Renal pelvis (tissue), 4 donors: Measurements from ENCODE around the gene SPIN1. TPM values are rescaled to one million over a fixed set of nuclear protein-coding genes. Genes with fewer than 3 reads are reported as not detected.

Experiments
- DNase-seq: peaks from one replicate; pipeline ENCODE4 v3.0.0-alpha.2; 2013
- polyA plus RNA-seq, 3 donors: library from polyadenylated mRNA; unstranded; fragments of 120-200 nt; gene quantifications; one replicate each; pipeline ENCODE4 v1.2.1, GENCODE V29; 2013; ENCODE audit not compliant: insufficient read length in 3 of 3

The SPIN1 gene
- polyA plus RNA-seq, 3 donors, result 150 to 169 (median 166) TPM

DNA sequence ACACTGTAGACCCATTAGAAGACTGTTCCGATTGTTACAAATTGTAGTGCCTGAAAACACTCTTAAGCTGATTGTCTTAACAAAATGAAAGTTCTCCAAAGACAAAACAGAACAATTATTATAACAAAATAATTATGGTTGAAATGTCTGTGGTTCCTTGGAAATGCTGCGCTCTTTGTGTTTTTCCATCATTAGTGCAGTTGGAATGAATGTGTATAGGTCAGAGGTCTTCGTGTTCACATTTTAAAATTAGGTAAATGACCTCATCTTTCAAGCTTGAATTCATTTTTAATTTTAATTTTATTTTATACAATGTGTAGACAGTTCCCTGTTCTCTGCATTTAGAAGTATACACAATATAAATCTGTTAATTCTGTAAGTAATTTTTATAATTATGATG is 90.0 kb downstream of the SPIN1 start:
- DNase-seq, result no peak

DNA sequence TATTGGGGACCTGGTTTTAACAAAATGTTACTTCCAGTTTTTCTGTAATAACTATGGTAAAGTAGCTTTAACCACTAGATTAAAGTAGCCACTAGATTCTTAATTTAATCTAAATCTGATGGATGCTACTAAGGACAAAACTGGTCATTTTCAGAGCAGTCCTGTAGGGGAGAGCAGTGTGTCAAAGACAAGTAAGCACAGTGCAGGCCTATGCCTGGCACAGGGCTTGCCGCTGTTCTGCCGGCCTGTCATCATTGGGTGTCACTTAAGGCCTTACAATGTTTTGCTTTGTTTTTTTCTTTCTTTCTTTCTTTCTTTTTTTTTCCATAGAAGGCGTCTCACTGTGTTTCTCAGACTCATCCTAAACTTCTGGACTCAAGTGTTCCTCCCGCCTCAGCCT is 93.7 kb downstream of the SPIN1 start:
- no peak for DNase-seq

DNA sequence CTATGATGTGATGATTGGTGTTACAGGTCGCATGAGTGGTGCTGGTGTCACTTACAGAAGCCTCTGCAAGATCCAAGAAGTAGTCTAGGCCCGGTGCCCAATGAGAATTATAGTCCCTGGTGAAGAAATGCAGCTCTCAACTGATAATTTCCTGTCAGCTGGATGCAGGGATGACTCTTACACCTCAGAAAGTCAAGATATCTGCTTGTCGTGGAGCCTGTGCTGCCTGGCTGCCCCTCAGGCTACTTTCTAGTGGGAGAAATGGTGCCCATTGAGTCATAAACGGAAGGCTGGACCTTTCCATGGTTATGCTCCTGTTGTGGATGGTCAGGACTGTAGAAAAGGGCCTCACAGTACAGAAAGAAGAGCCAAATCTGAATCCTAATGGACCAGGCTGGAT is 99.9 kb downstream of the SPIN1 start:
- DNase-seq, result no peak

DNA sequence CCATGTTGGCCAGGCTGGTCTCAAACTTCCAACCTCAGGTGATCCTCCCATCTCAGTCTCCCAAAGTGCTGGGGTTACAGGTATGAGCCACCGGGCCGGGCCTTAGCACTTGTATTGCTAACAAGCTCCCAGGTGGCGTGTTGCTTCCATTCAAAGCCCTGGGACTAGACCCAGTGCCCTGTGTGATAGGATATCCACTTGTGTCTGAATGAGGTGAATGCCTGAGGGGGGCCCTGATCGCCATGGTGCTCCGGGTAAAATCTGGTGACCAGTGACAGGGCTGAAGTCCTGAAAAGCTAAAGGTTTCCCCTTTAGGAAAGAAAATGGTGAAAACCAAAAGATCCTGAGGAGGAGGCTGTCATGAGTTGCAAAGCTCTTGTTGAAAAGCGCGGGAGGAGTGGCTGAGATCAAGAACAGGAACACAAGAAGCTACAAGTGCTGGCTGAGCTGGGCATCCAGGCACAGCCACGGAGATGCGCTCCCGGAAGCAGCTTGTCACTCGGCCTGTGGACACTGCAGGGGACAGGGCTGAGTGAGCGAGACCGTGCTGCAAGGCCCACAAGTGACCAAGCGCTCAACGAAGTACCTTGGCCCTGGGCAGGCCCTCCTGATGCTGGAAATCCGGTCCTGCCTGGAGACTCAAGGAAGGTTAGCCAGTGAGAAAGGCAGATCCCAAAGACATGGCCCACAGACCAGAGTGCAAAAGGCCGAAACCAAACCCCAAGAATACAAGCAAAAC is 106.9 kb downstream of the SPIN1 start:
- DNase-seq, result no peak

DNA sequence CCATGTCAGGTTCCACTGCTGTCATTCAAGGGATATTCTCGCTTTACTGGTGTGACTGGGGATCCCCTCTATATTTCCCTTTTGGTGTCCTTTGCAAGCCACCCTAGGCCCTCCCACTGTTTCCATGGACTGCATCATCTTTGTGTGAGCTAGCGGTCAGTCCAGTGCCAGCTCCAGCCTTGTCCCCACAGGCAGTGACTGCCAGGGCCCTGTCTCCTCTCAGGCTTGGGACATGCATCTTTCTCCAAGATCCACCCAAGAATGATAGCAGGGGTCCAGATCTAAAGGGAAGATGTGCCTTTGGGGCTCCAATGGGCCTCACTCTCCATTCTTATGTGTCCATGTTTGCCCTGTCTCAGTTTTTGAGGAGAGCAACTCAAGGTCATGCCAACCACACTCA is 109.0 kb downstream of the SPIN1 start:
- no peak for DNase-seq

DNA sequence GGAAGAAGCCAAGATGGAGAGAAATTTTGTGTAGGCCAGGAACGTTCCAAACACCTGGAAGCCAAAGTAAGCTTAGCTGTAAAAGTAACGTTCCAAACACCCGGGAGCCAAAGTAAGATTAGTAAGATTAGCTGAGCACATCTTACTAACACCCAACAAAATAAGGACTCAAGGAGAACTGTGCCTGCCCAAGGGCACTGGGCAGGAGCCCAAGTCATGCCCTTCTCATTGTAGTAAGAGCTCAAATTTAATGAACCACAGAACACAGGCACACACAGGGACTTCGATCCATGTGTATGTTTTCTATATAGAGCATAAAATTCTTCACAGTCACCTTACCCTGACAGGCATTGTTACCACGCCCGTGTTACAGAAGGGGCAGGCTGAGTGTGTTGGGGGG is 110.6 kb downstream of the SPIN1 start:
- DNase-seq, result no peak

DNA sequence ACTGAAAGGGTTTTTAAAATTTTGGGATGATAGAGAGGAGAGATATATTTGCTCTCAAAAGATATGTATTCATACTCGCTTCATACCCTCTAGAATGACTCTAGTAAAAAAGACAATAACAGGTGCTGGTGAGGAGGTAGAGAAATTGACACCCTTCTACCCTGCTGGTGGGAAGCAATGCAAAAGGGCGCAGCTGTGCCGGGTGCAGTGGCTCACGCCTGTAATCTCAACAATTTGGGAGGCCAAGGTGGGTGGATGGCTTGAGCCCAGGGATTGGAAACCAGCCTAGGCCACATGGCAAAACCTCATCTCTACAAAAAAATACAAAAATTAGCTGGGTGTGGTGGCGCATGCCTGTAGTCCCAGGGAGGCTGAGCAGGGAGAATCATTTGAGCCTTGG is 112.8 kb downstream of the SPIN1 start:
- DNase-seq, result no peak

DNA sequence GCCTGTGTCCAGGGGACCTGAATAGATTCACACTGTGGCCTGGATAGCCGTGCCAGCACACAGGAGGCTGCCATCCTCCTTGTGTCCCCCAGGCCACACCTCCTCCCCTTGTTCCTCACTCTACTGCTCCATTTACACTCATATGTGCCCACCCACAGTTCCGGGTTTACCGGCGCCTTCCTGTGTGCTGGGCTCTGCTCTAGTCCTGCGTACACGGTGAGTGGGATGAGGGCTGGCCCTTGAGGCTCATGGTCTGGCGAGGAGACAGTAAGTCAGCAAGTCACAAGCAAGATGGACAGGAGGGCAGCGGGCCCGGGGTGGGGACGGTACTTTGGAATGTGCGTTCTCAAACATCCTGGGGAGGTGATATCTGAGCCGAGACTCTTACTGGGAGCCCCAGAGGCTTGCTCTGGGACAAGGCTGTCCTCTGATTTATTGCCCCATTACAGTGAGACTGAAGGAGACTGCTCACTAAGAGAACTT is 114.3 kb downstream of the SPIN1 start:
- peak; percentile 48 for DNase-seq

DNA sequence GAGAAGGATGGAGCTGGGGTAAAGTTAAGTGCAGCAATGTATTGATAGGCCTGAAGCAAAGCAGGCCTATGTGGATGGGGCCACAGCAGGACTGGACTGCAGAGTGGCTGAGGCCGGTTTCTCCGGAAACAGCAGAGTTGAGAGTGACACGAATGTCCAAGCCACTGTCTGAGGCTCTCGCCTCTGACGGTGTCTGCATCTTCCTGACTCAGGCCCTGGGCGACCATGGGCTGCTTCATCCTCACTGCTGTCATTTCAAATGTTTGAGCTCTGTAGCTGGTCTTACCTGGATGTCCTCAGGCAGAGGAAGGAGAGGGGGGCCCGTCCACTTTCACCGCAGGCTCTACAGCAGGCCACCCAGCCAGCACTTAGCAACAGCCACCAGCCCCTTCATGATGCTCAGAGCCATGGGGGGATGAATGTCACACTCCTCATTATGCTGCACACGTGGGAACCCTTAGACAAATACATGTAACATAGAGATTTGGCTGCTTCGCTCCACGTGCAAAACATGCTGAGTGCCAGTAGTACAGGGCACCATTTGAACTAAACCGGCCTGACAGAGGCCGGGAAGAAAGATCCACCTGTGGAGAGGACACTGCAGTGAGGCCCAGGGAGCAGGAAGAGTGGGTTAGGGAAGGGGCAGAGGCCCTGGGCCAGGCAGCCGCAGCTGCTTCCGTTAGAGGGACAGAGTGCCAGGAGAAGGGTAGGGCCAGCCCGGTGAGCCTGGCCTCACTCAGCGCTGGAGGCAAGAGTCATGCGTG is 115.0 kb downstream of the SPIN1 start:
- no peak for DNase-seq

DNA sequence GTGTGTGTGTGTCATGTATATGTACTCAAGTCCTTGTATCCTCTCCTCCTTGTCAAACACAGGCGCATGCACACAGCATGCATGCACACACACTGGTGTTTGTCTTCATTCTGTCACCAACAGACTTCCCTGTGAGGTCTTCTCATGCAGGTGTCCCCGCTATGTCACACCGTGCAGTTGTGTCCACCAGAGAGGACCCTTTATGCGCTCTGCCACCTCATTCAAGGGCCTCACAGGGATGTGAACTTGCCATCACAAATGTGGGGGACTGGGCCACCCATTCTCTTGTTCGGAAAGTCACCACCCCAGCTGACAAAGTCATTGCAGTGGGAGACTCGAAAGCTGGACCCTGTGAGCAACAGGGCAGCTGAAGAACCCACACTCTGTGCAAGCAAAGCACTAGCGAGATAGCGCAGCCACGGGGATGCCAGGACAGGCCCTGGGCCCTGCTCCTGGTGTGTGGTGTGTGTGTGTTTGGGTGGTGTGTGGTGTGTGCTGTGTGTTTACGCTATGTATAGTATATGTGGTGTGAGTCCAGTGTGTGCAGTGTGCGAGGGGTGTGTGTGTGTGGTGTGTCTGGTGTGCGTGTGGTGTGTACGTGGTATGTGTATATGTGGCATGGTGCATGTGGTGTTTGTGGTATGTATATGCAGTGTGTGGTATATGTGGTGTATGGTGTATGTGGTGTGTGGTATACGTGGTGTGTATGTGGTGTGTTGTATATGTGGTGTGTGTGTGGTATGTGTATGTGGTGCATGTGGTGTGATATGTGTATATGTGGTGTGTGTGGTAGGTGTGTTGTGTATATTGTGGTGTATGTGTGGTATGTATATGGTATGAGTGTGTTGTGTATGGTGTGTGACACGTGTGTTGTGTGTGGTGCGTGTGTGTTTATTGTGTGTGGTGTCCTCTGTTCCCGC is 115.9 kb downstream of the SPIN1 start:
- no peak for DNase-seq

DNA sequence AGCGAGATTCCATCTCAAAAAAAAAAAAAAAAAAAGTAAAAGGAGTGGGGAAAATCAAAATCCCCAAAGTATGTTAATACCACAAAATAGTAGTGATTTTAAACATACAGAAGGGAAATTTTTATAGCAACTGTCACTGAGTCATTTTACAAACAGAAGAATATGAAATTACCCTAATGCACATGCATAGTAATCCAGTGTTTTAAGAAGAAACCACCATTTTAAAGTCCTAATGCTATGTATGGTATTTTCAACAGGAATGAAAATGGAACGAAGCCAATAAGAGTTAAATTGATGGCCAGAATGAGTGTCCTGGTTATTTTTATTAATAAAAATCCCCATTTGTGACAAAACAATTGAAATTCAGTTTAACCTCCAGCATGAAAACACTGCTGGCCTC is 120.1 kb downstream of the SPIN1 start:
- no peak for DNase-seq

DNA sequence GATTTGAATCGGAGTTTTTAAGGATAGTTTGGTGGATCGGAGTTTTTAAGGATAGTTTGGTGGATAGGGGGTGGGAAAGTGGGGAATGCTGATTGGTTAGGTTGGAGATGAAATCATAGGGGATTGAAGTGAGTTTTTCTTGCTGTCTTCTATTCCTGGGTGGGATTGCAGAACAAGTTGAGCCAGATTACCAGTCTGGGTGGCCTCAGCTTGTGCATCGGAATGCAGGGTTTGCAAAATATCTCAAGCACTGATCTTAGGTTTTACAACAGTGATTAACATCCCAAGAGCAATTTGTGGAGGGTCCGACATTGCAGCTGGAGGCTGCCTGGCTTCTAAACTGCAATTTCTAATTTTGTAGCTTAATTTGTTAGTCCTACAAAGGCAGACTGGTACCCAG is 123.7 kb downstream of the SPIN1 start:
- no peak for DNase-seq

DNA sequence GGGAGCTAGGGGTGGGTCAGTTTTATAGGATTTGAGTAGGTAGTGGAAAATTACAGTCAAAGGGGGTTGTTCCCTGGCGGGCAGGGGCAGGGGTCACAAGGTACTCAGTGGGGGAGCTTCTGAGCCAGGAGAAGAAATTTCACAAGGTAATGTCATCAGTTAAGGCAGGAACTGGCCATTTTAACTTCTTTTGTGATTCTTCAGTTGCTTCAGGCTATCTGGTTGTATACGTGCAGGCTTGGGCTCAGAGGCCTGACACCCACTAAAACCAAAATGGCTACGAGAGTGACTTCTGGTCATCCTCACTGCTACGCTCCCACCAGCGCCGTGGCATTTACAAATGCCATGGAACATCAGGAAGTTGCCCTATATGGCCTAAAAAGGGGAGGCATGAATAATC is 126.0 kb downstream of the SPIN1 start:
- no peak for DNase-seq

DNA sequence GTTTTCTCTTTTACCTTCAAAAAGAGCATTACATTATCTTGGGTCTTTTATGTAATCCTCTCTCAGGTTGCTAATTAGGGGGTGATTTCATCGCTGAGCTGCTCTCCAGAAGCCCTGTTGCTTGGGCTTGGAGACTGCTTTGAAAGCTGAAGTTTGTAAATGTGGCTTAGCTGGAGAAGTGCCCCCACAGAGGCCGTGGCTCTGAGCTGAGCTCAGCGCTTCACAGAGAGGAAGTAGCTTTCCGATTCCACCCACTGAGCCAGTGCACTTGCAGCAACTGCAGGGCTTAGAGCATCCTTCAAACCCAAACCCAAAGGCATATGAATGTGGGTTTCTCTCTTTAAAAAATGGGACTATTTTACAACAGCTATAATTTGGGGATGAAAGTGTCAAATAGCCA is 133.1 kb downstream of the SPIN1 start:
- no peak for DNase-seq

DNA sequence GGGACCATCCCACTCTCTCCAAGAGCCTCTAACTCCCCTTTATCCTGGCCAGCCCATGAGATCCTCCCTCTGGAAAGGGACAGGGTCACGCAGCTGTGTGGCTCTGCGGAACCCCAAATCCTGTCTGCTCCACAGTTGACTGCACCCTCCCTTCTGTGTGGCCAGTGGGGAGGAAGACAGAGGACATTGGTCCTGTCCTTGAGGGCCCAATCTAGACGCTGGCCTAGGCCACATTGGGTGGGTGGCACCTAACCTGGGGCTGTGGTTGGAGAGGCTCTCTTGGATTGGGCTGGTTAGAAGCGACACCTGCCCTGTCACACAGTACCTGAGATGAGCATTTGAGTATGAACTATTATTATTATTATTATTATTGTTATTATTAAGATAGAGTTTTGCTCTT is 134.1 kb downstream of the SPIN1 start:
- DNase-seq, result no peak

DNA sequence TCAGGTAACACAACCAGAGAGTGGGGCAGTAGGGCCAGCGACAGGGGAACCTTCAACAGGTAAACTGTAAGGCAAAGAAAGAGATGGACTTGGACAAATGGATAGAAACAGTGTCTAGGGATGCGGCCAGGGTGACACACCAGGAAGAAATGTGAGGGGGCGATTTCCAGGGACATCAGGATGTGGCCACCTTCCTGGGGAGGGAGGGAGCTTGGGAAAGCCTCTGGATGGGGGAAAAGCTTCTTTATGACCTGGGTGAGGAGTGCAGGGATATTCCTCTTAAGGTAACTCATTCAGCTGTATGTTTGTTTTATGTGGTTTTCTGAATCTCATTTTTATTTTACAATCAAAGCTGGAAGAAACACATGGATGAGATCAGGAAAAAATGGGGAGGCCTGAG is 134.8 kb downstream of the SPIN1 start:
- no peak for DNase-seq

DNA sequence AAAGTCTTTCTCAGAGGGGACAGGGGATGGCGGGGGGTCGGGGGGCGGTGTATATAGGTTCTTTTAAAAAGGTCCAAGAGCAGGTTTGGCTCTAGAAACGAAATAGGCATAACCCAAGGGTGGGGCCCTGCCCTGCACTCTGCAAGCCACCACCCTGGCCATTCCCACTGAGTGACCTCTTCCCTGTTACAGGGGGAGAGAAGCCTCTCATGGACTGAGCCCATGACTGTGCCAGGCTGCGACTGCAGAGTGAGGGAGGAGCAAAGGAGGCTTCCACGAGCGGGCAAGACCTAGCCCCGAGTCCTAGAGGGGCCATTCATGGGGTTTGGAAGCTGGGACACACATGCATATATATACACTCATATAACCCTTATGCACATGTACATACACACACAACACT is 136.7 kb downstream of the SPIN1 start:
- DNase-seq, result no peak

DNA sequence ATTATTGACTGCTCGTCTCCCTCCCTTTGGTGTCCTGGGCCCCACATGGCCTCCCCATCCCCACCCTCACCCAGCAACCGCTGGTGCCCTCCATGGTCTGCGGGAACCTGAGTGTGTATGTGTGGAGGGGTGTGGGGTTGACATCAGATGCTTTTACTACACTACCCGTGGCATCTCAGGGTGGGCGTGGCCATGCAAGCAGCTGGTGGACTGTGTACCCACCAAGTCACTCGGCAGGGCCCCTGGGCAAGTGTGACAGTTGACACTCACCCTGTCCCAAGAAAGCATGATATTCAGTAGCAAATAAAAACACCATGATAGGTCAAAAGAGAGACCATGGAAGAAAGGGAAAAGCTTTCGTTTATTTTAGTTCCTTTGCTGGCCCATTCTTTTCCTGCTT is 139.4 kb downstream of the SPIN1 start:
- no peak for DNase-seq
